ENCODE results near the gene PCDHGA1.
"Not testable (repeated sequence)": the region's sequence is repeated elsewhere in the genome, so short reads cannot be mapped to it uniquely, and the experiment has no call there.

Gene PCDHGA1

GRCh38 chr5:141383345-141383744 lies 53.0 kb downstream of the PCDHGA1 start:
- no peak for DNase-seq

GRCh38 chr5:141384471-141385267 lies 54.4 kb downstream of the PCDHGA1 start:
- DNase-seq: no peak

- not testable (repeated sequence) for DNase-seq
Measured at GRCh38 chr5:141387557-141388311, 57.4 kb downstream of the PCDHGA1 start, which contains the start of gene PCDHGB4. PCDHGB4 (plus strand) TSS chr5:141387698; CDS start chr5:141387885, 187 bp downstream.

GRCh38 chr5:141388661-141389060 lies 58.3 kb downstream of the PCDHGA1 start:
- DNase-seq: no peak

GRCh38 chr5:141389153-141390042 lies 59.1 kb downstream of the PCDHGA1 start:
- DNase-seq: no peak

- DNase-seq: no peak
Measured at GRCh38 chr5:141392429-141393198, 62.3 kb downstream of the PCDHGA1 start, which contains the start of gene PCDHGA8. PCDHGA8 (plus strand) TSS chr5:141392633; CDS start chr5:141392814, 181 bp downstream.

- no peak for DNase-seq
Measured at GRCh38 chr5:141393267-141393666, 63.0 kb downstream of the PCDHGA1 start.

- not testable (repeated sequence) for DNase-seq
Measured at GRCh38 chr5:141394401-141395187, 64.3 kb downstream of the PCDHGA1 start.

GRCh38 chr5:141397756-141398551 lies 67.6 kb downstream of the PCDHGA1 start, which contains the start of gene PCDHGB5:
PCDHGB5 (plus strand) TSS chr5:141397947; CDS start chr5:141398128, 181 bp downstream.
- not testable (repeated sequence) for DNase-seq

- DNase-seq: no peak
Measured at GRCh38 chr5:141398608-141399007, 68.3 kb downstream of the PCDHGA1 start.

GRCh38 chr5:141399555-141400258 lies 69.4 kb downstream of the PCDHGA1 start:
- DNase-seq: no peak

GRCh38 chr5:141402553-141403243 lies 72.4 kb downstream of the PCDHGA1 start, which contains the start of gene PCDHGA9:
PCDHGA9 (plus strand) TSS chr5:141402778; CDS start chr5:141402953, 175 bp downstream.
- DNase-seq: no peak

- no peak for DNase-seq
Measured at GRCh38 chr5:141403387-141403786, 73.1 kb downstream of the PCDHGA1 start.

- not testable (repeated sequence) for DNase-seq
Measured at GRCh38 chr5:141407790-141408505, 77.6 kb downstream of the PCDHGA1 start, which contains the start of gene PCDHGB6. PCDHGB6 (plus strand) TSS chr5:141408021; CDS start chr5:141408203, 182 bp downstream.

- DNase-seq: no peak
Measured at GRCh38 chr5:141409598-141410306, 79.4 kb downstream of the PCDHGA1 start.

- no peak for DNase-seq
Measured at GRCh38 chr5:141411575-141411974, 81.3 kb downstream of the PCDHGA1 start.

Data from T-helper 9 cell (primary cell).